Glutamatergic neuron (in vitro differentiated cells): Measurements from ENCODE around the gene SRSF6. TPM values are rescaled to one million over a fixed set of nuclear protein-coding genes. Genes with fewer than 3 reads are reported as not detected.

Source experiments
- DNase-seq: peaks from one replicate; pipeline ENCODE4 v3.0.0; 2022
- H3K27ac Mint-ChIP-seq: one replicate; pipeline ENCODE4 v1.8.0; 2020; ENCODE audit warnings: mild to moderate bottlenecking, mixed read lengths, inconsistent platforms; ENCODE audit not compliant: unreplicated experiment
- H3K27me3 Mint-ChIP-seq: one replicate; pipeline ENCODE4 v1.8.0; 2020; ENCODE audit warnings: mild to moderate bottlenecking, moderate library complexity, mixed read lengths, inconsistent platforms; ENCODE audit not compliant: unreplicated experiment
- H3K36me3 Mint-ChIP-seq: one replicate; pipeline ENCODE4 v1.8.0; 2020; ENCODE audit warnings: mild to moderate bottlenecking, mixed read lengths, inconsistent platforms; ENCODE audit not compliant: unreplicated experiment
- H3K4me1 Mint-ChIP-seq: one replicate; pipeline ENCODE4 v1.8.0; 2020; ENCODE audit warnings: mild to moderate bottlenecking, low read depth, mixed read lengths, inconsistent platforms; ENCODE audit not compliant: unreplicated experiment
- H3K4me3 Mint-ChIP-seq: one replicate; pipeline ENCODE4 v1.8.0; 2020; ENCODE audit warnings: mild to moderate bottlenecking, mixed read lengths, inconsistent platforms; ENCODE audit not compliant: unreplicated experiment
- H3K9me3 Mint-ChIP-seq: one replicate; pipeline ENCODE4 v1.8.0; 2020; ENCODE audit warnings: mild to moderate bottlenecking, moderate library complexity, mixed read lengths, inconsistent platforms; ENCODE audit not compliant: unreplicated experiment
- long read RNA-seq: library from polyadenylated mRNA; unstranded; transcript quantifications from one replicate; pipeline ENCODE4 v2.0.0, GENCODE V29; 2020; ENCODE audit not compliant: unreplicated experiment
- total RNA-seq: library from RNA; stranded (reverse); fragmentation: NEBNext Ultra II Directional; extraction: Animal tissue kit (Norgen Biotek cat#: 25700); gene quantifications from one replicate; pipeline ENCODE4 v1.2.1, GENCODE V29; 2021; ENCODE audit not compliant: unreplicated experiment
- TF ChIP-seq, protein P1 (sequence below): fragments of 200-600 bp; sonication (generic); IDR thresholded peaks from one replicate; pipeline ENCODE4 v1.5.0; 2021; ENCODE audit not compliant: partially characterized antibody, unreplicated experiment

The SRSF6 gene
- 161 TPM for total RNA-seq
- long read RNA-seq, full-length matches to known transcripts: 8 of 99 reads
- long read RNA-seq, partial matches to known transcripts: 1 of 99 reads
- long read RNA-seq, other reads (novel, unspliced or antisense): 90 of 99 reads

DNA sequence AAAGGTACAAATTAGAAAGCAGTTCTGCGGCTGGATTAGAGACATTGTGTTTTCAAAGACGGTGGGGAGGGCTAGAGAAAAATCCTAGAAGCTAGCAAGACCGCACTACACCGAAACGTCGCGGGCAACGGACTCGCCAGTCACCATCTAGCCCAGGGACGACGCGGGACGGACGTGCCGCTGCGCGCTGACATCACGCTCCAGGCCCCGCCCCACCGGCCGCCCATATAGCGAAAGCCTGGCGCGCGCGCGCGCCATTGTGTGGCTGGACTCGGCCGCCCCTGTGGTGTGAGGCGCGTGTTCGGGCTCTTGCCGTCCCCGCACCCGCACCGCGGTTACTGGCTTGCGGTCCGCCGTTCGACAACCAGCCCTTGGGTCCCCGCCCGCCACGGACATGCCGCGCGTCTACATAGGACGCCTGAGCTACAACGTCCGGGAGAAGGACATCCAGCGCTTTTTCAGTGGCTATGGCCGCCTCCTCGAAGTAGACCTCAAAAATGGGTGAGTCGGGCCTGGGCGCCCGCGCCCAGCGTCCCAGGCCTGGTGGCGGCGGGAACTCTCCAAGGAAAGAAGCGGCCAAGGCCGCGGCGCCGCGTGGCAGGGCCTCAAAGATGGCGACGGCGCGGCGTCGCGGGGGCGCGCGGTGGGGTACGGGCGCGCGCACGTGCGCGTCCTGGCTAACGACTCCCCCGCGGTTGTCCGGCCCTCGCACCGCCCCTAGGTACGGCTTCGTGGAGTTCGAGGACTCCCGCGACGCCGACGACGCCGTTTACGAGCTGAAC lies at the start of gene SRSF6:
SRSF6 (plus strand) TSS at position 257 of the 782 bp plus-strand sequence; CDS start at position 395, 138 bp downstream.
- Mint-ChIP-seq H3K4me1 (peaks cover 2% of the 10 kb centered on the region), H3K36me3 (peaks cover 7% of the 10 kb centered on the region), H3K27me3 (peaks cover 13% of the 10 kb centered on the region), H3K27ac (peak within 1 kb of the TSS; percentile 100), H3K9me3 (peaks cover 11% of the 10 kb centered on the region), H3K4me3 (peak within 1 kb of the TSS; percentile 88)
- TF ChIP-seq, protein P1, sequence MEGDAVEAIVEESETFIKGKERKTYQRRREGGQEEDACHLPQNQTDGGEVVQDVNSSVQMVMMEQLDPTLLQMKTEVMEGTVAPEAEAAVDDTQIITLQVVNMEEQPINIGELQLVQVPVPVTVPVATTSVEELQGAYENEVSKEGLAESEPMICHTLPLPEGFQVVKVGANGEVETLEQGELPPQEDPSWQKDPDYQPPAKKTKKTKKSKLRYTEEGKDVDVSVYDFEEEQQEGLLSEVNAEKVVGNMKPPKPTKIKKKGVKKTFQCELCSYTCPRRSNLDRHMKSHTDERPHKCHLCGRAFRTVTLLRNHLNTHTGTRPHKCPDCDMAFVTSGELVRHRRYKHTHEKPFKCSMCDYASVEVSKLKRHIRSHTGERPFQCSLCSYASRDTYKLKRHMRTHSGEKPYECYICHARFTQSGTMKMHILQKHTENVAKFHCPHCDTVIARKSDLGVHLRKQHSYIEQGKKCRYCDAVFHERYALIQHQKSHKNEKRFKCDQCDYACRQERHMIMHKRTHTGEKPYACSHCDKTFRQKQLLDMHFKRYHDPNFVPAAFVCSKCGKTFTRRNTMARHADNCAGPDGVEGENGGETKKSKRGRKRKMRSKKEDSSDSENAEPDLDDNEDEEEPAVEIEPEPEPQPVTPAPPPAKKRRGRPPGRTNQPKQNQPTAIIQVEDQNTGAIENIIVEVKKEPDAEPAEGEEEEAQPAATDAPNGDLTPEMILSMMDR: no peak
- DNase-seq: peak; percentile 94

DNA sequence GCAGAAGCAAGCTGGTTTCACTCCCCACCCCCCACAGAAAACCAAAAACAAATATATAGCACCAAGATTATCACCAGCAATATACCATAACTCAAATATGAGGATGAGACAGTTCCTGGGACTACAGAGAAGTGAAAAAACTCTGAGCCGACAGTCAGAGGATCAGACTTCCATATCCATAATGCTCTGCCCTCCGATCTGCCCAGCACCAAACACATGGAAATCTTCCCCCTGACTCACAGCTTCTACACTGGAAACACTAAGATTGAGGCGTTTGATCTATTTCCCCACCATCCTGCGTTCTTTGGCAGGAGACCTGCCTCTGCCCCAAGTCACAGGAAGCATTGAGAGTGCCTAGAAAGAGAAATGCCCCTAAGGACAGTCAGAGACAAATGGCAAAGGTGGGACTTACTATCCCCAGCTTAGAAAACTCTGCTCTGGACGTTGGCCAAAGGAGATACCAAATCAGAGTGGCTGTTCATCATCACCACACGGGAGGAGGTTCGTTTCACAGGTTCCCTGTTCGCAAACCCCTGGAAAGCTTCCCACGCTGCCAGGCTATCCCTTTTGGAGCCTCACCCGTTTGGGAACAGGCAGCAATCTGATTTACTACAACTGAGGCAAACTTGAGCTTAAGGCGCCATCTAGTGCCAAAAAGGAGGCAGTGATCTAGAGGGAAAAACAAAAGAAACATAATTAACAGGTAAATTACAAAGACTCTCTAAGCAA lies 48.7 kb upstream of the SRSF6 start:
- H3K9me3 Mint-ChIP-seq: peaks cover 2% of the 10 kb centered on the region

DNA sequence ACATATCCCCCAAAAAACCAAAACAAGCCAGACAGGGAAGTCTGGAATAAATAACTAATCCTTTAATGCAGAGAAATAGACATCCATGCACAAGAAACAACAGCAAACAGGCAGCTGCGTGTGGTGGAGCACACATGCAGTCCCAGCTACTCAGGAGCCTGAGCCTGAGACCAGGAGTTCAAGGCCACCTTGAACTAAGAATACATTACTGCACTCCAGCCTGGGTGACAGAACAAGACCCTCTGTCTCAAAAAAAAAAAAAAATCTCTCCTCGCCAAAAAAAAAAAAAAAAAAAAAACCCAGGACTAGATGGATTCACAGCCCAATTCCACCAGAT lies 48.2 kb upstream of the SRSF6 start:
- Mint-ChIP-seq H3K4me3 (no peak overlapping the region), H3K36me3 (no peaks in the 10 kb centered on the region), H3K4me1 (no peaks in the 10 kb centered on the region), H3K9me3 (peaks cover 2% of the 10 kb centered on the region), H3K27ac (no peak overlapping the region), H3K27me3 (peaks cover 3% of the 10 kb centered on the region)
- no peak for DNase-seq
- TF ChIP-seq, protein P1: peak; percentile 34

More for the DNA sequence above, 48.7 kb upstream of the SRSF6 start:
- TF ChIP-seq, protein P1: peak; percentile 78
- Mint-ChIP-seq H3K27ac (no peak overlapping the region), H3K4me1 (no peaks in the 10 kb centered on the region), H3K36me3 (no peaks in the 10 kb centered on the region), H3K27me3 (peaks cover 3% of the 10 kb centered on the region), H3K4me3 (no peak overlapping the region)
- DNase-seq: peak; percentile 39

DNA sequence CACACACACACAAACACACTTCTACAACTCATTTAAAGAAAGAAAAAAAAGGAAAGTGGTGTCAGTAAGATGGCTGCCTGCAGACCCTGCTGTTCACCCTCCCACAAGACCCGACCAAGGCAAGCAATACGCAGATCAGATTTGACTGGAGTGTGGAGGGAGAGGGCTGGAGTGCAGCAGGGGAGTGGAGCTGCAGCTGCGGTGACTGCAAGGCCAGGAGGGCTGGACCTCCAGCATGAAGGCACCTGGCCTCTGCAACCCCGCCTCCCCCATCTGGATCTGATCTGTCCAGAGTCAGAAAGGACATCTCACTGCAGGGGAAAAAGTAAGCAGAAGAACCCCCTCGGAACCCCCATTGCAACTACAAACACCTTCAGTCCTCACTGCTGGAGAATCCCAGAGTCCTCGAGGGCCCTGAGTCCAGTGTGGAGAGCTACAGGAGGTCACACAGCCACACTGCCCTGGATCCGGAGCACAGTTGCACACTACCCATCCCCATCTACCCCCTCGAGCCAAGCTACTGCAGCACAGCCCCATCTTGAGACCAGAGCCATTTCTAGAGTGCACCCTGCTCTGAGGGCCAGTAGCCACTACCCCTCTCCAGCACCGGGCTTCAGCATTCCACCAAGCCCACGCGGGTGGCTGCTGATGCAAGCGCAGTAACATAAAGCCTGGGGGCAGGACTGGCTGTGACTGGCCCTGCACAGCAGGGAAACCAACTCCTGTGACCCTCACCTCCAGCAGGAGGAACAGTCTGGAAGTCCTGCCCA lies 41.9 kb upstream of the SRSF6 start:
- no peak for DNase-seq
- H3K27ac Mint-ChIP-seq: no peak overlapping the region
- H3K9me3 Mint-ChIP-seq: no peaks in the 10 kb centered on the region
- peaks cover 12% of the 10 kb centered on the region for H3K36me3 Mint-ChIP-seq
- H3K4me3 Mint-ChIP-seq: no peak overlapping the region
- H3K4me1 Mint-ChIP-seq: no peaks in the 10 kb centered on the region
- H3K27me3 Mint-ChIP-seq: peaks cover 3% of the 10 kb centered on the region
- TF ChIP-seq, protein P1: no peak
